ENCODE measurements around the gene COL24A1.
"Not testable (repeated sequence)": the region's sequence is repeated elsewhere in the genome, so short reads cannot be mapped to it uniquely, and the experiment has no call there.

COL24A1 gene

GRCh38 chr1:85976516-85977205 lies 179.9 kb downstream of the COL24A1 start:
- no peak for DNase-seq

- no peak for DNase-seq
Measured at GRCh38 chr1:85975912-85976371, 180.6 kb downstream of the COL24A1 start.

GRCh38 chr1:85962457-85962856 lies 194.1 kb downstream of the COL24A1 start:
- DNase-seq: no peak

- no peak for DNase-seq
Measured at GRCh38 chr1:85957760-85958159, 198.8 kb downstream of the COL24A1 start.

- not testable (repeated sequence) for DNase-seq
Measured at GRCh38 chr1:85955218-85955617, 201.4 kb downstream of the COL24A1 start.

- DNase-seq: no peak
Measured at GRCh38 chr1:85952460-85952859, 204.1 kb downstream of the COL24A1 start.

- DNase-seq: no peak
Measured at GRCh38 chr1:85947186-85947585, 209.4 kb downstream of the COL24A1 start.

- no peak for DNase-seq
Measured at GRCh38 chr1:85943945-85944344, 212.6 kb downstream of the COL24A1 start.

GRCh38 chr1:85943526-85943925 lies 213.0 kb downstream of the COL24A1 start:
- no peak for DNase-seq

- no peak for DNase-seq
Measured at GRCh38 chr1:85940656-85941306, 215.8 kb downstream of the COL24A1 start.

GRCh38 chr1:85938829-85939228 lies 217.7 kb downstream of the COL24A1 start:
- DNase-seq: no peak

GRCh38 chr1:85936470-85936869 lies 220.1 kb downstream of the COL24A1 start:
- DNase-seq: no peak

- DNase-seq: no peak
Measured at GRCh38 chr1:85936057-85936456, 220.5 kb downstream of the COL24A1 start.

- no peak for DNase-seq
Measured at GRCh38 chr1:85935234-85935633, 221.3 kb downstream of the COL24A1 start.

- no peak for DNase-seq
Measured at GRCh38 chr1:85934516-85934915, 222.1 kb downstream of the COL24A1 start.

- no peak for DNase-seq
Measured at GRCh38 chr1:85933961-85934360, 222.6 kb downstream of the COL24A1 start.

GRCh38 chr1:85911742-85912141 lies 244.8 kb downstream of the COL24A1 start:
- DNase-seq: no peak

- DNase-seq: no peak
Measured at GRCh38 chr1:85900921-85901320, 255.7 kb downstream of the COL24A1 start.

GRCh38 chr1:85898861-85899260 lies 257.7 kb downstream of the COL24A1 start:
- no peak for DNase-seq

- no peak for DNase-seq
Measured at GRCh38 chr1:85894651-85895050, 261.9 kb downstream of the COL24A1 start.

- DNase-seq: no peak
Measured at GRCh38 chr1:85892366-85892765, 264.2 kb downstream of the COL24A1 start.

- no peak for DNase-seq
Measured at GRCh38 chr1:85889870-85890269, 266.7 kb downstream of the COL24A1 start.

- no peak for DNase-seq
Measured at GRCh38 chr1:85888921-85889320, 267.7 kb downstream of the COL24A1 start.

- no peak for DNase-seq
Measured at GRCh38 chr1:85884372-85885035, 272.1 kb downstream of the COL24A1 start.

Measured in T-helper 9 cell (primary cell).